ENCODE measurements around the gene MUSTN1. TPM values are rescaled to one million over a fixed set of nuclear protein-coding genes. Genes with fewer than 3 reads are reported as not detected.

MUSTN1 gene
- total RNA-seq, 2 experiments from 2014 or later = not detected

DNA sequence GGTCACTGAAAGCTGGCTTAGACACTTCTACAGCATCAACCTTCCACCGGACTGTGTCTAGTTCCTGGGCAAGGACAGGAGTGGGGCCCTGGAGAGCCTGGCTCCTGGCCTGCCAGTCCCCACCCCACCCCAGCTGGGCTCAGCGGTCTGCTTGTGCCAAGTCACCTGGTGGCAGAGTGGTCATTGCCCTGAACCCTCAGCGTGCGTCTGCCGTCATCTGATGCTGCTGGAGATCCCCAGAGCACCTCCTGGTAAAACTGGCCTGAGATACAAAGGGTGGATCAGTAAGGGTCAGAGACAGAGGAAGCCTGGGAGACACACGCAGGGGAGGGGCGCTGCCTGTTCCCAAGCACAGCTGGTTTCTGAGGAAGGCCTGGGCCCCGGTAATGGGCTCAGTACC, 21.0 kb downstream of the MUSTN1 start:
- ATAC-seq = no peak
- Mint-ChIP-seq H3K36me3 (ENCODE audit: low read depth) (no peaks in the 10 kb centered on the region), H3K9me3 (no peaks in the 10 kb centered on the region), H3K27me3 (no peaks in the 10 kb centered on the region), H3K4me3 (no peak overlapping the region), H3K4me1 (ENCODE audit: low read depth) (no peaks in the 10 kb centered on the region), H3K27ac (no peak overlapping the region)
- ChIA-PET CTCF (no interaction called here), POLR2A (interaction anchor here (0.8 kb wide), 1 partner anchor 18 kb away, joined by 4 read pairs; no protein-coding TSS in a partner anchor)
- no peak for DNase-seq
- intact Hi-C loops (cut with micrococcal nuclease) = no loop called here
- no peak for TF ChIP-seq CTCF (IDR thresholded peaks at IDR 0.05)

- no peak for DNase-seq
- intact Hi-C loops (cut with micrococcal nuclease) = no loop called here
- Mint-ChIP-seq H3K36me3 (ENCODE audit: low read depth) (no peaks in the 10 kb centered on the region), H3K27ac (no peak overlapping the region), H3K9me3 (no peaks in the 10 kb centered on the region), H3K4me3 (no peak overlapping the region), H3K27me3 (no peaks in the 10 kb centered on the region), H3K4me1 (ENCODE audit: low read depth) (no peaks in the 10 kb centered on the region)
- CTCF ChIA-PET = interaction anchor here (1.0 to 1.5 kb wide), 4 partner anchors 9 to 13 kb away, joined by 3 to 6 read pairs (median 4); no protein-coding TSS in a partner anchor
- ATAC-seq = no peak
- POLR2A ChIA-PET = interaction anchor here (0.9 kb wide), 1 partner anchor 41 kb away, joined by 3 read pairs; the partner anchor contains the start of gene NEK4
- no peak for TF ChIP-seq CTCF (IDR thresholded peaks at IDR 0.05)
Observed at GRCh38 chr3:52811452-52812011, 23.3 kb downstream of the MUSTN1 start.

DNA sequence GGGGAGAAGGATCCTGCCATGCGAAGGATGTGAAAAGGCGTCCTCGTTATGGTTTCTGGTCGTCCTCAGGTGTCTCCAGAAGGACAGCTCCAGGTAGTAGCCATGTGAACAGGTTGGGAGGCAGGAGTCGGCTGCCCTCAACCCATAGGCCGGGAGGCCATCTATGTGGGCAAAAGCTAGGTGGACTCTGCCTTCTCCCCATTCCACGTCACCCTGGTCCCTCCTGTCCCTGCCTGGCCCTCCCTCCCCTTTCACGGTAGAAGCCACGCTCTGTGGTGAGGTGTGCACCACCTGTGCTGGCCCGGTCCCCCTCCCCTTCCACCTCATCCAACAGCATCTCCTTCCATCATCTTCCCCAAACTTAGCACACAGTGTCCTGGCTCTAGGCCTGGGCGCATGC, 23.9 kb downstream of the MUSTN1 start:
- POLR2A ChIA-PET = no interaction called here
- Mint-ChIP-seq H3K4me3 (no peak overlapping the region), H3K9me3 (no peaks in the 10 kb centered on the region), H3K36me3 (ENCODE audit: low read depth) (no peaks in the 10 kb centered on the region), H3K4me1 (ENCODE audit: low read depth) (no peaks in the 10 kb centered on the region), H3K27me3 (no peaks in the 10 kb centered on the region), H3K27ac (no peak overlapping the region)
- DNase-seq (no peak), ATAC-seq (no peak)
- CTCF ChIA-PET = interaction anchor here (1.5 kb wide), 2 partner anchors 10 to 12 kb away, joined by 5 to 6 read pairs; no protein-coding TSS in a partner anchor
- no peak for TF ChIP-seq CTCF (IDR thresholded peaks at IDR 0.05)
- intact Hi-C loops (cut with micrococcal nuclease) = no loop called here

DNA sequence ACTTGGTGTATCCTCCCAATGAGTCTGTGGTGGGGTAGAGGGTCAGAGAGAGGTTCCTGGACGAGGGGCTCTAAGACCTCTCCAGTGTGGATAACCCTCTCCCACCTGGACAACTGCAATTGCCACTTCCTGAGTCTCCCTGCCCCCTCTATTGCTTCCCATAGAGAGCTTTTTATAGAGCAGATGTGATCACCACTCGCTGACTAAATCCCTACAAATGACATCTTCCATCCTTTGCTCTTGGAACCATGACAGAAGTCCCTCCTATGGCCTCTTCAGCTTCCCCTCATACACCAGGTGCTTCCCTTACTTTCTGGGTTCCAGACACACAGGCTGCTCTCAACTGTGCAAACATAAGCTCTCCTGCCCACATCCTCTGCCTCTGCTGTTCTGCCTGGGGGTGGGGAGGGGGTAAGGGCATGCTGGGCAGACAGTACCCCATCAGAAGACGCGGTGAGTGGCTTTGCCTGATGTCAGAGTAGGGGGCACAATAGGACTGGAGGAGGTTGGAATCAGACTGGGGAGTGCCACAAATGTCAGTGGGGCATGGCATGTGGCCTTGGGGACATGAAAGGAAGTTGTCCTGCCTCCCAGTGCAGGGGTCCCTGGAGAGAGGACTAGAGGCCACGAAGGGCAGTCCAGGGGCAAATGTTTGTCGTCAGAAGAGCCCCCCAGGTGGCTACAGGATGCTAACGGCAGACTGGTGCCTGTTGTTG, 25.0 kb downstream of the MUSTN1 start:
- Mint-ChIP-seq H3K27ac (no peak overlapping the region), H3K4me1 (ENCODE audit: low read depth) (no peaks in the 10 kb centered on the region), H3K36me3 (ENCODE audit: low read depth) (no peaks in the 10 kb centered on the region), H3K4me3 (no peak overlapping the region), H3K9me3 (no peaks in the 10 kb centered on the region), H3K27me3 (no peaks in the 10 kb centered on the region)
- intact Hi-C loops (cut with micrococcal nuclease) = no loop called here
- DNase-seq (no peak), ATAC-seq (no peak)
- POLR2A ChIA-PET = no interaction called here
- no peak for TF ChIP-seq CTCF (IDR thresholded peaks at IDR 0.05)
- CTCF ChIA-PET = interaction anchor here (2.2 kb wide), 1 partner anchor 12 kb away, joined by 6 read pairs; no protein-coding TSS in a partner anchor

GRCh38 chr3:52809149-52809548, 25.7 kb downstream of the MUSTN1 start:
- DNase-seq = no peak
- H3K4me1 Mint-ChIP-seq (ENCODE audit: low read depth) = no peaks in the 10 kb centered on the region
- CTCF ChIA-PET = interaction anchor here (0.9 to 2.2 kb wide), 3 partner anchors 11 to 37 kb away, joined by 3 to 6 read pairs (median 3); no protein-coding TSS in a partner anchor

More at GRCh38 chr3:52809149-52809548, 25.7 kb downstream of the MUSTN1 start:
- no peak for TF ChIP-seq CTCF (IDR thresholded peaks at IDR 0.05)
- POLR2A ChIA-PET = no interaction called here
- intact Hi-C loops (cut with micrococcal nuclease) = no loop called here
- Mint-ChIP-seq H3K36me3 (ENCODE audit: low read depth) (no peaks in the 10 kb centered on the region), H3K4me3 (no peak overlapping the region), H3K9me3 (no peaks in the 10 kb centered on the region), H3K27me3 (no peaks in the 10 kb centered on the region), H3K27ac (no peak overlapping the region)
- ATAC-seq = no peak
